PC-9 (cell line): Measurements from ENCODE around the gene MRRF. TPM values are rescaled to one million over a fixed set of nuclear protein-coding genes. Genes with fewer than 3 reads are reported as not detected.

Experiments
- BruUV-seq: library from RNA; stranded (reverse); fragments of 400-500 nt; replicated peaks from 2 replicates; lab custom pipeline; 2021; lab: Mats Ljungman, UMichigan
- CTCF ChIA-PET: fragments of 300-600 bp; sonication (Branson Sonifier 250); formaldehyde crosslinking; loops from one replicate; lab custom pipeline; 2022; ENCODE audit warnings: antibody characterized with exemption; lab: Charles Lee
- POLR2A ChIA-PET: fragments of 300-600 bp; sonication (Branson Sonifier 250); formaldehyde crosslinking; loops from one replicate; lab custom pipeline; 2022; ENCODE audit warnings: antibody characterized with exemption; ENCODE audit not compliant: unreplicated experiment; lab: Charles Lee
- DNase-seq, 2 experiments: peaks; one replicate each; pipeline versions ENCODE4 v3.0.0 to v3.0.0-alpha.2; 2015 to 2022; ENCODE audit warnings: mixed read lengths in 1 of 2
- H2AFZ ChIP-seq: fragments of 200-600 bp; sonication (generic); 2 replicates; pipeline ENCODE4 v1.8.1; 2017; ENCODE audit warnings: antibody characterized with exemption
- H3F3A ChIP-seq: fragments of 200-600 bp; sonication (generic); 2 replicates; pipeline ENCODE4 v1.8.1; 2017; ENCODE audit warnings: antibody characterized with exemption, mild to moderate bottlenecking, low read depth; ENCODE audit not compliant: insufficient read depth
- H3K27ac ChIP-seq: fragments of 200-600 bp; sonication (generic); 2 replicates; pipeline ENCODE4 v1.6.1; 2016; ENCODE audit warnings: mixed run types
- H3K27me3 ChIP-seq: fragments of 200-600 bp; sonication (generic); 2 replicates; pipeline ENCODE4 v1.6.1; 2016; ENCODE audit warnings: low read depth, mixed run types; ENCODE audit not compliant: insufficient read depth
- H3K36me3 ChIP-seq: fragments of 200-600 bp; sonication (generic); 2 replicates; pipeline ENCODE4 v1.6.1; 2016; ENCODE audit warnings: low read depth, mixed run types
- H3K4me1 ChIP-seq: fragments of 200-600 bp; sonication (generic); replicated peaks from 2 replicates; pipeline ENCODE4 v1.6.1; 2016; ENCODE audit warnings: mixed run types; ENCODE audit not compliant: insufficient read depth
- H3K4me2 ChIP-seq: fragments of 200-600 bp; sonication (generic); 2 replicates; pipeline ENCODE4 v1.6.1; 2017; ENCODE audit warnings: mixed run types
- H3K4me3 ChIP-seq: fragments of 200-600 bp; sonication (generic); 2 replicates; pipeline ENCODE4 v1.6.1; 2016; ENCODE audit warnings: mixed run types
- H3K79me2 ChIP-seq: fragments of 200-600 bp; sonication (generic); 2 replicates; pipeline ENCODE4 v1.6.1; 2017; ENCODE audit warnings: low read depth, mixed run types
- H3K9me2 ChIP-seq: fragments of 200-600 bp; sonication (generic); 2 replicates; pipeline ENCODE4 v1.8.1; 2017; ENCODE audit warnings: mild to moderate bottlenecking; ENCODE audit not compliant: insufficient read depth
- H3K9me3 ChIP-seq: fragments of 200-600 bp; sonication (generic); 2 replicates; pipeline ENCODE4 v1.8.1; 2016; ENCODE audit warnings: low read depth; ENCODE audit not compliant: insufficient read depth
- H4K20me1 ChIP-seq: fragments of 200-600 bp; sonication (generic); 2 replicates; pipeline ENCODE4 v1.8.1; 2017; ENCODE audit not compliant: insufficient read depth
- CTCF ChIP-seq: fragments of 200-600 bp; sonication (generic); conservative IDR thresholded peaks from 2 replicates; pipeline ENCODE4 v1.6.1; 2017; ENCODE audit warnings: mixed run types, antibody characterized with exemption, mild to moderate bottlenecking, moderate library complexity
- EZH2 ChIP-seq: fragments of 200-600 bp; sonication (generic); IDR thresholded peaks from 2 replicates; pipeline ENCODE4 v1.8.0; 2017; ENCODE audit warnings: antibody characterized with exemption, low read depth
- intact Hi-C: fragments of 100-400 bp; cut with micrococcal nuclease; formaldehyde crosslinking; loops from one replicate; pipeline ENCODE4 v1.10.0; 2022; ENCODE audit not compliant: unreplicated experiment
- total RNA-seq: library from RNA; stranded (reverse); gene quantifications from 2 replicates; pipeline ENCODE4 v1.2.3, GENCODE V29; 2021

Gene MRRF
- total RNA-seq, 1 experiment from 2014 or later: 79.5 TPM

- no TSS peak for BruUV-seq
- Histone ChIP-seq H3K79me2 (no peaks in the 10 kb centered on the region), H3K27ac (no peak overlapping the region), H3K9me2 (no peaks in the 10 kb centered on the region), H3K9me3 (no peaks in the 10 kb centered on the region), H3K4me3 (no peak overlapping the region), H3K36me3 (no peaks in the 10 kb centered on the region), H3K4me1 (no peaks in the 10 kb centered on the region), H3K27me3 (no peaks in the 10 kb centered on the region), H2AFZ (no peak overlapping the region), H3K4me2 (no peak overlapping the region), H4K20me1 (no peaks in the 10 kb centered on the region), H3F3A (no peaks in the 10 kb centered on the region)
- POLR2A ChIA-PET: no interaction called here
- TF ChIP-seq EZH2 (no peak), CTCF (no peak)
- DNase-seq: no peak
- intact Hi-C loops: no loop called here
- CTCF ChIA-PET: no interaction called here
Measured at GRCh38 chr9:122380293-122380692, 115.6 kb downstream of the MRRF start.

Other genes with a start within 250 kb of the MRRF start
- 2.0 and 2.3 TPM in 2 replicates for gene TTLL11, start 171.6 kb upstream of the MRRF start, total RNA-seq
- gene NDUFA8, start 105.1 kb upstream of the MRRF start, total RNA-seq: 73.4 and 84.6 TPM in 2 replicates
- gene MORN5, start 105.0 kb upstream of the MRRF start, total RNA-seq: not detected in 2 replicates
- 0.48 TPM in 1 of 2 replicates, not detected in the other for gene LHX6, start 35.9 kb upstream of the MRRF start, total RNA-seq
- 15.1 and 16.1 TPM in 2 replicates for gene RBM18, start within 50 bp of the MRRF start, total RNA-seq
- 1.8 TPM in 2 replicates for gene PTGS1, start 106.1 kb downstream of the MRRF start, total RNA-seq
- gene OR1J1, start 213.0 kb downstream of the MRRF start, total RNA-seq: not detected in 2 replicates
- gene OR1J2, start 245.9 kb downstream of the MRRF start, total RNA-seq: not detected in 2 replicates